GM21786 (cell line): Measurements from ENCODE around the gene SORCS1.
"Not testable (repeated sequence)": the region's sequence is repeated elsewhere in the genome, so short reads cannot be mapped to it uniquely, and the experiment has no call there.

Experiments used
- ATAC-seq: cut with Tn5 transposase; IDR thresholded peaks from one replicate; pipeline ENCODE4 v1.9.1; 2021; ENCODE audit not compliant: unreplicated experiment

Gene SORCS1

DNA sequence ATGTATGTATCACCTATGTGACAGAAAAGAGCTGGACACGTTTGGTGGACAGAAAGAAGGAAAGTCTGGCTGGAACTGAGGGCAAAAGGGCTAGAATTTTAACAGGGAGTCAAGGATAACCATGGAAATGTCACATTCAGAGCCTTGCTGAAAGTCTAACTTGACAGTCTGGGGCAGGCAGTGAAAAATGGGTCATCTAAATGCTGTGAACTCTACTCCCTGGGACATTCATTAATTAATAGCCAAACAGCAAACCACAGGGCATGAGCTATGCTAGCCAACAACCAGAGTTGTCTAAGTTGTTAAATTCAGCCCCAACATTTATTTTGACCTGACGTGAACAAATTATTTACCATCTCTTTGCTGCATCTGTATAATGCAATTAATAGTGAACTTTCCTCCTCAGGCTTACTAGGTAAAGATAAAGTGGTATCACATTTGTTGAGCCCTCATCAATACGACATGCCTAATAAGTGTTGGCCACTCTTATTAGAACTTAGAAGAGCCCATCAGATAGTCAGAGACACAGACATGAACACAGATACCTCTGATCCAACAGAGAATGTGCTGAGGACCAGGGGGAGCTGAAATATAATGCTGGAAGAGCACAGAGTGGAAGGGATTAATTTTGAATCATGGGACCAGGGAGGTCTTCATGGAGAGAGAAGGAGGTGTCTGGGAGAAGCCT is 109.9 kb downstream of the SORCS1 start:
- no peak for ATAC-seq

DNA sequence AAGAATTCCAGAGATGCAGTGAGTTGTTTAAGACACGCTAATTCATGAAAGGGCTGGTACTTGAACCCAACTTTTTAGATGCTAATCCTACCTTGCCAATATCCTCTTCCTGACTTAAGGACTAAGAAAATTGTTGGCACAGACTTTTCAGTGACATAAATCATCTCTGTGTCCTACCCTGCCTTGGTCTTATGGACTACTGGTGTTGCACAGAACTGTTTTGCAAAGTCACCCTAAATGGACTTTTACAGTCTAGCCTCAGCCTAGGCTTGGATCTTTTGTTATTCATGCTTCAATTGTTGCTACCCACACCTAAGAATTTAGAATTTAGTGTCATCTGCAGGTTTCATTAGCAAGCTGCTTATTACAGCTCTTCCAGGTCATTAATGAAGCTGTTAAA is 112.7 kb downstream of the SORCS1 start:
- ATAC-seq: no peak

- ATAC-seq: no peak
Observed at GRCh38 chr10:107043461-107043860, 121.0 kb downstream of the SORCS1 start.

DNA sequence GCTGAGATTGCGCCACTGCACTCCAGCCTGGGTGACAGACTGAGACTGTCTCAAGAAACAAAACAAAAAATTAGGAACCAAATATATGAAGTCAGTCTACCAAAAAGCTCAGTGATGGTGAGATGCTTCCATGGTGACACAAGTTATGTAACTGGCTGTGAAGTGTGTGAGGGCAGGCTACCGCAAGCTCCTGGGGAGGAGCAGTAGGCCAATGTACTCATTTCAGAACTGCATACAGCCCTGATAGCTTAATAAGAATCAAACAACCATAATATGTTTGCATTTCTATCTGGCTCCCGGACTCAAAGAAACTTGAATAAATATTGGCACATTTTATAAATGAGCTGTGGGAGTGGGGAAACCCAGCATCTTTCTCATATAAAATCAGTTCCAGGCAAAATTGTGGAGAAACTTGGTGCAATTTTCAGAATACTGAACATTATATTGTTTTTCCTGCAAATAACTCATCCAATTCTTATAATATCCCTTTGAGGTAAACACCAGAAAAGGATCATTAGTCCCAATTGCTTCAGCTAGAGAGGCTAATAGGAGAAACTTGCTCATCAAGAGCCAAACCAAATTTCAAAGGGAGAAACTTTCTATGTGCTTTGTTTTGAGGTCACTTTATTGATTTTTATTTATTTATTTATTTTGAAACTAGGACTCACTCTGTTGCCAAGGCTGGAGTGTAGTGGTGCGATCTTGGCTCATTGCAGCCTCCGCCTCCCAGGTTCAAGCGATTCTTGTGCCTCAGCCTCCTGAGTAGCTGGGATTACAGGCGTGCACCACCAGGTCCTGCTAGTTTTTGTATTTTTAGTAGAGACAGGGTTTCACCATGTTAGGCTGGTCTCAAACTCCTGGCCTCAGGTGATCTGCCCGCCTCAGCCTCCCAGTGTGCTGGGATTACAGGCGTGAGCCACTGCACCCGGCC is 127.0 kb downstream of the SORCS1 start:
- ATAC-seq: no peak

DNA sequence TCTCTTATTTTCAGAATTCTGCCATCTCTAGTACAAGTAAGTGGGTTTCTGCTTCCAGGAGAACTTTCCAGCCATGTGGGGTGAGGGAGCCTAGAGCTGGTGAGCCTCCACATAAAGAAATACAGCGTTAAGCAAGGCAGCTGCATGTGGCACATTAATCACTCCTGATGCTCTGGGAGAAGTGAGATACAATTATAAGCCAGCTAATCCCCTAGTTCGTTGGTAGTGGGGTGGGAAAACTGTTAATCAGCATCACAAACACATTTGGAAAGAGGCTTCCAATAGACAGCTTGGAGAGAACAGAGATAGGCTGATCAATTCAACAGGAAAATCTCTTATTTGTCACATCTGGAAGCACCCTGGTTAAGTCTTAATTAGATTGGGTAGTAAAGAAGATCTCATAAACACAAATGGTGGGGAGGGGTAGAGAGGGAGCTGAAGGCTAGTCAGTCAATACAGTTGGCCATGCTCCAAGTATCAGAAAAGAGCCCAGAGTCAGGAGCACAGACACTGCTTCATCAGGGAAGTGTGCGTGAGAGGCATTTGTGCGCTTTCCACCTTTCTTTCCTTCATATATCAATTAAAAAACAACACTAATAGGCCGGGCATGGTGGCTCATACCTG is 130.6 kb downstream of the SORCS1 start:
- no peak for ATAC-seq

DNA sequence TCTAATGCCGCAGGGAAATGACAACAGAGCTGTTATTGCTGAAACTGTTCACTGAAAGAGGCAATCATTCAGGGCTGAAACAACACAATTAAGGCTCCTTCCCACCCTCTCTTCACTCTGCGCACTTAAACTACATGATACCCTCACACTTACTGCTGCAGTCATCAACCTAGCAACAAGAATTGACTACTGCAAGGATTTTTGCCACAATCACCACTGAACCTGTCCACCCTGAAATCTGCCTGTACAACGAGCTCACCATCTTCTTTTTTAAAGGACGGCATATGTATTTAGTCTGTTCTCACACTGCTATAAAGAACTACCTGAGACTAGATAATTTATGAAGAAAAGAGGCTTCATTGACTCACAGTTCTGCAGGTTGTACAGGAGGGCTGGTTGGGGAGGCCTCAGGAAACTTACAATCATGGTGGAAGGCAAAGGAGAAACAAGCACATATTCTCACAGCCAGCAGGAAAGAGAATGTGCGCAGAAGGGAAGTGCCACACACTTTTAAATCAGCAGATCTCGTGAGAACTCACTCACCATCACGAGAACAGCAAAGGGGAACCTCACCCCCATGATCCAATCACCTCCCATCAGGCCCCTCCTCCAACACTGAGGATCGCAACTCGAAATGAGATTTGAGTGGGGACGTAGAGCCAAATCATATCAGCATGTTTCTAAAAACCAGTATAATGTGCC is 131.7 kb downstream of the SORCS1 start:
- ATAC-seq: no peak

GRCh38 chr10:107031931-107032699 is 132.4 kb downstream of the SORCS1 start:
- no peak for ATAC-seq

DNA sequence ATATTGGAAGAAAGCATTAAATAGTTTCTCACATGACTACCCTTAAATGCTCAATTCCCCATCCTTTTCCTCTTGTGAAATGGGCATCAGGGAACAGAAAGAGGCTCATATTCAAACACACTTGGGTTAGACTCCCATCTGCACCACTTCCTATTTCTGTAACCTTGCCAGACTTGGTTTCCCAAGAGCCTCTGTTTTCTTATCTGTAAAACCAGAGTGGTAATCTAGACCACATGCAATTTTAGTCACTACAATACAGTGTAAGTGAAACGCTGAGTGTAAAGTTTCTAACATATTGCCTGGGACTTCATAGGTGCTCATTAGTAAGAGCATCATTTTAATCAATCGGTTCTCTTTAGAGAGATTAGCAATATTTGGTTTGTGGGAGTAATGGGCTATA is 136.3 kb downstream of the SORCS1 start:
- ATAC-seq: no peak

DNA sequence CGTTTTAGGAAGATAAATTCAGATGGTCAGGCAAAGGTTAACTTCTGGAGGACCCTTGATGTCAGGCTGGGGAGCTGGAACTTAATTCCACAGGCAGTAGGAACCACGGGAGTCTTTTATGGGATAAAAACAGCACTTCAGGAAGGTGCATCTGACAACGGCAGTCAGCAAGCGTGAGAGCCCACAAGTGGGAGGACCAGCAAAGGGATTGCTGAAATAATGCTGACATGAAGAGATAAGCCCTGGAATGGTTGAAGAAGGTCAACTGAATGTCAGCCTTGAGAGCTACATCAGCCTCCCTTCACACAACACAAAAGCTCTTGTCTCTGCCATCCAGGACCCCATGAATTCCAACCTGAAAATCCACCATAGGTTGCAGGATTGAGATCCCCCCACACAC is 138.8 kb downstream of the SORCS1 start:
- no peak for ATAC-seq

- not testable (repeated sequence) for ATAC-seq
Observed at GRCh38 chr10:107024033-107024432, 140.5 kb downstream of the SORCS1 start.

DNA sequence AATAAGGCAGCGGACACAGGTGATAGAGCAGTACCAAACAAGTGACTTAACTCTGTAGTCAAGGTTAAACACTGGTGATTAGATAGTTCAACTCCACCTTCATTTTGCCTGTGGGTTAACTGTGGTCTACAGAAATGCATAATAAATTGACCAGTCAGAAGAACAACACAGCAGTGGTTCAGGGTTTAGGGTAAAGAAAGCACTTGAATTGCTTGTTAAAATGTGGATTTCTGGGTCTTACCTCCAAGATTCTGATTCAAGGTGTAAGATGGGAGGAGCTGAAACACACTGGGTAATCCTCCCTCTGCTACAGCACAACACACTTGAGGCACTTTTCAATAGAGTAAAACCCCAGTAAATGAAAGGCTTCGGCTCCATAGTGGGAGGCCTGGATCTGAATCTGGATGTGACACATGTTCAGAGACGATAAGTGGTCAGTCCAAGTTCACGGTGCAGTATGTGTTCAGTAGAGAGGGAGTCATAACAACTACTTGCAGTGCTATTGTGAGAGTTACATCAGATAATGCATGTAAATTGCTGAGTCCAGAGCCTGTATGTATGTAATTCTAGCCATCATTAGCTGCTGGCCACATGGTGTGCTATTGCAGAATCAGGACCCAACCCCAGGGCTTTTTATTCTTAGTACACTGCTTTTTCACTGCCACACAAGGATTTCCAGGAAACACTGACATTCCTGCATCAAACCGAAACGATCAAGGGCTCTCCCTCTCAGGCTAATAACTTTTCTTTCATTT is 141.7 kb downstream of the SORCS1 start:
- ATAC-seq: no peak

- ATAC-seq: no peak
Observed at GRCh38 chr10:107019154-107019553, 145.4 kb downstream of the SORCS1 start.

DNA sequence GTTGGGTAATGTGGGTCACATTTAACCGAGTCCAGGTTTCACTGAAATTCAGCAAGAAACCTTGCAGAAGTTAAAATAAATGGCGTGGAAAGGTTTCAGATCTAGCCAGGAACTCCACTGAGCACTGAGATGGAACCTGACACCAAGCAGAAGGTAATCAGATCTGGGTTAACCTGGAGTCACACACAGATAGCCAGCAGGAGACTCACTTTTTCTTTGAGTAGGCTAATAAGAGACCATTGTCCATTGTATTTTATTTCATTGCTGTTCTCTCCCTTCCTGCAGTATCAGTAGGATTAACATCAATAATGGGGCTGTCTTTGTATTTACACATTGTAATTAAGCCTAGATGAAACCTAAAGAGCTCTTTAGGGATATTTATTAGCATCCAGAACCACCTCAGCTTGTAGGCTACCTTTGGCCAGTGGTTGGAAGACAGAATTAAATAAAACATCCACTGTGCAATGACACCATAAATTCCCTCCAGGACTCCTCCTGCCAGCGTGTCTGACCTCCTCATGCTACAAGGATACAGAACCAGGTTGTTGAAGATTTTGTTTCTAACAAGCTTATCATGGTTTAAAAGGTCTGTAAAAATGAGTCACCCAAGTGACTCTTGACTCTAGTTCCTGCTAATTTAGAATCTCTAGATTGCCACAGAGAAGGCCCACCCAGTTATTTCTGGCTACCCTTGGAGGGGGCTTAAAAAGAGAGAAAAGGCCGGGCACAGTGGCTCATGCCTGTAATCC is 151.1 kb downstream of the SORCS1 start:
- ATAC-seq: no peak

- no peak for ATAC-seq
Observed at GRCh38 chr10:107011992-107012391, 152.5 kb downstream of the SORCS1 start.

DNA sequence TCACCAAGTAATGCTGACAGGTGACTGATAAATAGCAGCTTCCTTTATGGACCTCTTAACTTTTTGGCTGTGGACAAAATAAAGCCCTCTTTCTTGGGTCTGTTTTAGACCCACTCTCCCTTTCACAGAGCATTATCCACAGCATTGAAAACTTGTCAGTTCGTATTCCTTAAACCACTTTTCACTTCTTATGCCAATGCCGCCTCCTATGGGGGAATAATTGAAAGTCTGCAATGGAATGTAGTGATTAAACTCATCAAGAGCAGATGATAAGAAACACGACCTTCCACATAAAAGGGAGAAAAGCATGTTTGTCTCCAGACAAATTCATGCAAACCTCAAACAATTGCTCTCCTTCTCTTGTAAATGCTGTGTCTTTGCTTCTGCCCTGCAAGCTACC is 153.4 kb downstream of the SORCS1 start:
- no peak for ATAC-seq

DNA sequence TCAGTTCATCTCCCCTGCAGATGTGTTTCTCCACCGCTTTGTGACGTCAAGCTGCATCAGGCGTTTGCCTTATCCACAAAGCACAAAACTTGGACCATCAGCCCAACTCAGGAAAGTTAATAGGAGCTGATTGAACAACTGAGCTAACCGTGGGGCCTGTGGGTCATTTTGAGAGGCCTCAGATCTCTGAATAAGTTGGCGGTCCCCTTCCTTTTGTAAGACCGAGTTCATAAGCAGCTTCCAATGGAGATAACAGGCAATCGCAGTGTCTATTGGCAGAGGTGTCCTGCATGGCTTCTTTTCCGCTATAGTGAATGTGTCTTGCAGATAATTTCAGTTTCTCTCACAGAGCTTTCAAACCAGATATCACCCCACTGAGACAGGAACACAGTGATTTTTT is 154.0 kb downstream of the SORCS1 start:
- ATAC-seq: no peak

- ATAC-seq: no peak
Observed at GRCh38 chr10:107004362-107004761, 160.1 kb downstream of the SORCS1 start.

- ATAC-seq: no peak
Observed at GRCh38 chr10:107002068-107002467, 162.4 kb downstream of the SORCS1 start.

- no peak for ATAC-seq
Observed at GRCh38 chr10:106999118-106999707, 165.3 kb downstream of the SORCS1 start.
